ENCODE results near the gene EXOSC6.
"Not testable (repeated sequence)": the region's sequence is repeated elsewhere in the genome, so short reads cannot be mapped to it uniquely, and the experiment has no call there.

Gene EXOSC6

DNA sequence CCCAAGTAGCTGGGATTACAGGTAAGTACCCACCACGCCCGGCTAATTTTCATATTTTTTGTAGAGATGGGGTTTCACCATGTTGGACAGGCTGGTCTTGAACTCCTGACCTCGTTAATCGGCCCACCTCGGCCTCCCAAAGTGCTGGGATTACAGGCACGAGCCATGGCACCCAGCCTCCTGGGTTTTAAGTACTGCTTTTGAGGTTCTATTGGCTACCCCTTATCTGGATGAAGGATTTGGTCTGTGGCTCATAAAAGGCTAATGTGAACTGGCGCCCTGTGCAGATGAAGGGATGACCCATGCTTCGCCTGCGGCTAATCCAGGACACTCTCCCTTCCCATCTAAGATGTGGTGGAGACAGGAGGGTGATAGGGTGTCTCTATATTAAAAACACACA, 52.6 kb downstream of the EXOSC6 start:
- not testable (repeated sequence) for DNase-seq (ENCODE audit: low read depth in 2 of 2)

DNA sequence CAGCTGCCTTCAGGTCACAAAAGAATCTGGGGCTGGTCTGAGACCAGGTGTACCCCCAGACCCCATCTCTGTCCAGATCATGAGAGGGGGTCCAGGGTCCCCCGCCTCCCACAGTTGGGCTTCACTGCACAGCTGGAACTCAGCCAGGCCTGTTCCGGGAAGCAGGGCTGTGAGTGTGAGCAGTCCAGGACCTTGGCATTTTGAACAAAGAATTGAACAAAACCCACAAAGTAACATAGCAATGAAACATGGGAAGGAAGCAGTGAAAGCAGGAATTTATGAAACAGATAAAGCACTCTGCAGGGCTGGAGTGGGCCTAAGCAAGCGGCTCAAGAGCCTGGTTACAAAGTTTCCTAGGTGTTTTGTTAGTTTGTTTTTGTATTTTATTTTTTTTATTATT, 53.1 kb downstream of the EXOSC6 start:
- not testable (repeated sequence) for DNase-seq (ENCODE audit: low read depth in 2 of 2)

DNA sequence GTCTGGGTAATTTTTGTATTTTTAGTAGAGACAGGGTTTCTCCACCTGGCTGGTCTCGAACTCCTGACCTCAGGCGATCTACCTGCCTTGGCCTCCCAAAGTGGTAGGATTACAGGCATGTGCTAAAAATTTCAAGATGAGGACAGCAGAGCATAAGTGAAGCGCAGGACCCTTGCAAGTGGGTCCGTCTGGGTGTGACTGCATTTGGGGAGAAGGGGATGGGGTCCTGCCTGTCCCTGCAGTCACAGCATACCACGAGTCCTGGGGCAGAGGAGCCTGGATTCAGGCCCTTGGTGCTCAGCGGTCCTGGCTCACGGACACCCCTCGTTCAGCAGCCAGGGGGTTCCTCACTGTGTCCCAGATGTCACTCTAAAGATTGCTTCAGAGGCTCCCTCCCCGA, 53.5 kb downstream of the EXOSC6 start:
- DNase-seq (ENCODE audit: low read depth in 2 of 2) = not testable (repeated sequence)

GRCh38 chr16:70197611-70198010, 54.1 kb downstream of the EXOSC6 start:
- not testable (repeated sequence) for DNase-seq (ENCODE audit: low read depth in 2 of 2)

All from stimulated activated CD8-positive, alpha-beta memory T cell treated with anti-CD3 and anti-CD28 coated beads, Interleukin-15, amount 100 ng/mL, for 48 hours (primary cell).